Esophagus squamous epithelium (tissue), 5 donors: ENCODE measurements around the gene CTSS. TPM values are rescaled to one million over a fixed set of nuclear protein-coding genes. Genes with fewer than 3 reads are reported as not detected.

ENCODE experiments used
- DNase-seq: peaks from one replicate; lab custom pipeline; 2025; lab: John Stamatoyannopoulos, UW
- H3K27ac ChIP-seq, 4 donors: fragments of 200-600 bp; sonication (generic); one replicate each; pipeline ENCODE4 v1.5.1; 2016 to 2019; ENCODE audit warnings: mild to moderate bottlenecking in 1 of 4
- H3K27me3 ChIP-seq, 4 donors: fragments of 200-600 bp; sonication (generic); 1 replicate in 3 of 4; 2 replicates in 1 of 4; pipeline versions ENCODE4 v1.5.1 to v1.6.0; 2017 to 2021; ENCODE audit warnings: antibody characterized with exemption in 1 of 4
- H3K36me3 ChIP-seq, 3 donors: fragments of 200-600 bp; sonication (generic); one replicate each; pipeline ENCODE4 v1.5.1; 2016 to 2019
- H3K4me1 ChIP-seq, 3 donors: fragments of 200-600 bp; sonication (generic); one replicate each; pipeline ENCODE4 v1.5.1; 2017 to 2019
- H3K4me3 ChIP-seq, 4 donors: fragments of 200-600 bp; sonication (generic); 1 replicate in 3 of 4; 2 replicates in 1 of 4; pipeline ENCODE4 v1.5.1; 2016 to 2019; ENCODE audit warnings: mild to moderate bottlenecking in 2 of 4, moderate library complexity in 1 of 4
- H3K9me3 ChIP-seq, 3 donors: fragments of 200-600 bp; sonication (generic); one replicate each; pipeline ENCODE4 v1.5.1; 2016 to 2019
- POLR2A ChIP-seq, 4 donors: fragments of 450-650 bp; IDR thresholded peaks; one replicate each; pipeline ENCODE4 v1.6.1; 2017; ENCODE audit warnings: antibody characterized with exemption in 4 of 4, mild to moderate bottlenecking in 4 of 4, moderate library complexity in 3 of 4
- WGBS, 2 donors: methylation state at CpG; one replicate each; pipeline ENCODE4 v1.1.5; 2018; 5-methylcytosine and 5-hydroxymethylcytosine counted together
- intact Hi-C: fragments of 100-400 bp; cut with DNase I; formaldehyde crosslinking; loops from one replicate; pipeline ENCODE4 v1.15.0; 2022
- total RNA-seq, 4 donors: library from RNA; depleted of rRNA; stranded (reverse); fragments of >200 nt; gene quantifications; one replicate each; pipeline ENCODE4 v1.1.0, GENCODE V29; 2016
- TF ChIP-seq, protein P1 (sequence below), 6 experiments: fragments of 450-650 bp in 4 of 6; fragments of 200-600 bp in 2 of 6; sonication (generic) in 2 of 6; IDR thresholded peaks; one replicate each; pipeline ENCODE4 v1.5.1; 2016 to 2019; ENCODE audit warnings: antibody characterized with exemption in 6 of 6, mild to moderate bottlenecking in 4 of 6, moderate library complexity in 4 of 6
- donor health status: DM: yes; HTN: yes; CAD: no.

The CTSS gene
- total RNA-seq, 4 donors from 2014 or later, result 19.7 to 82.4 (median 48.0) TPM

DNA sequence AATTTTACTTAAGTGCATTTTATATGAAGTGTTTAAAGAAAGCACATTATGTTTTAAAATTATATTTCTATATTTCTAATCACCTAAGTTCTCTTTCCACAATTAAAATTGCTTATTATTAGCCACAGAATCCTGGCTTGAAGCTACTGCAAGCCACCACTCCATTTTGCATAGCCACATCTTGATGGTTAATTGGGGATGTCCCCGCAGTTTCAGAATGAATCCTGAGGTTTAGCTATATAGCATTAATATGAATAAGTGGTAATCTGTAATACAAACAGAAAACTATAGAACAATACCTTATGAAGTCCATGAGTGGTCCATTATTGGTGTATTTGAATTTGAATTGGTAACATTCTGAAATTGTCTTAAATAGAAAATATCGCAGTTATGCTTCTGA is 57.0 kb downstream of the CTSS start:
- TF ChIP-seq, protein P1, sequence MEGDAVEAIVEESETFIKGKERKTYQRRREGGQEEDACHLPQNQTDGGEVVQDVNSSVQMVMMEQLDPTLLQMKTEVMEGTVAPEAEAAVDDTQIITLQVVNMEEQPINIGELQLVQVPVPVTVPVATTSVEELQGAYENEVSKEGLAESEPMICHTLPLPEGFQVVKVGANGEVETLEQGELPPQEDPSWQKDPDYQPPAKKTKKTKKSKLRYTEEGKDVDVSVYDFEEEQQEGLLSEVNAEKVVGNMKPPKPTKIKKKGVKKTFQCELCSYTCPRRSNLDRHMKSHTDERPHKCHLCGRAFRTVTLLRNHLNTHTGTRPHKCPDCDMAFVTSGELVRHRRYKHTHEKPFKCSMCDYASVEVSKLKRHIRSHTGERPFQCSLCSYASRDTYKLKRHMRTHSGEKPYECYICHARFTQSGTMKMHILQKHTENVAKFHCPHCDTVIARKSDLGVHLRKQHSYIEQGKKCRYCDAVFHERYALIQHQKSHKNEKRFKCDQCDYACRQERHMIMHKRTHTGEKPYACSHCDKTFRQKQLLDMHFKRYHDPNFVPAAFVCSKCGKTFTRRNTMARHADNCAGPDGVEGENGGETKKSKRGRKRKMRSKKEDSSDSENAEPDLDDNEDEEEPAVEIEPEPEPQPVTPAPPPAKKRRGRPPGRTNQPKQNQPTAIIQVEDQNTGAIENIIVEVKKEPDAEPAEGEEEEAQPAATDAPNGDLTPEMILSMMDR (IDR thresholded peaks at IDR 0.05), result no peak
- no peak for TF ChIP-seq POLR2A (IDR thresholded peaks at IDR 0.05)
- H3K4me1 ChIP-seq, result no peaks in the 10 kb centered on the region
- H3K27ac ChIP-seq, result no peak overlapping the region
- intact Hi-C loops, result no loop called here
- no peak for DNase-seq
- H3K36me3 ChIP-seq, result no peaks in the 10 kb centered on the region
- 73 to 97% methylated on average over 2 of the region's 2 CpGs for WGBS, 2 donors
- H3K4me3 ChIP-seq, result no peak overlapping the region
- no peaks in the 10 kb centered on the region for H3K27me3 ChIP-seq
- no peaks in the 10 kb centered on the region for H3K9me3 ChIP-seq

DNA sequence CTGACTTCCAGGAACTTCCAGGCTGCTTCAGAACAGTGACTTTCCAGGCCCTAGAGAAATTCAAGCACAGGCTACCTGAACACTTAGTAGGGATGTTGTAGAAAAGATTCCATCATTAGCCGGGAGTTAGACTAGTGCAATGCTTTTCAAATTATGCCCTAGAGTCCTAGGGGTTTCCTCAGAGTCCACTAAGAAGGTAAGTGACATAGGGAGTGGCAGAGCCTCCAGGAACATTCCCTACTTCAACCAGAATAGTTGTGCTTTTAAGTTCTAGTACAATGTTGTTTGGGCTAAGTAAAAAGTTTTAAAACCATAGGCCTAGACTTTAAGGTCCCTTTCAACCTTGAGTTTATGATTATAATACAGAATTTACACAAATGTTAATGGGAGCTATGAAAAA is 59.5 kb downstream of the CTSS start:
- TF ChIP-seq, protein P1 (IDR thresholded peaks at IDR 0.05), result no peak
- no peak for TF ChIP-seq POLR2A (IDR thresholded peaks at IDR 0.05)
- 81 to 90% methylated on average over 1 of the region's 1 CpG for WGBS, 2 donors
- H3K4me3 ChIP-seq, result no peak overlapping the region
- H3K36me3 ChIP-seq, result no peaks in the 10 kb centered on the region
- H3K9me3 ChIP-seq, result no peaks in the 10 kb centered on the region
- no peaks in the 10 kb centered on the region for H3K4me1 ChIP-seq
- DNase-seq, result no peak
- intact Hi-C loops, result no loop called here
- no peak overlapping the region for H3K27ac ChIP-seq
- no peaks in the 10 kb centered on the region for H3K27me3 ChIP-seq

DNA sequence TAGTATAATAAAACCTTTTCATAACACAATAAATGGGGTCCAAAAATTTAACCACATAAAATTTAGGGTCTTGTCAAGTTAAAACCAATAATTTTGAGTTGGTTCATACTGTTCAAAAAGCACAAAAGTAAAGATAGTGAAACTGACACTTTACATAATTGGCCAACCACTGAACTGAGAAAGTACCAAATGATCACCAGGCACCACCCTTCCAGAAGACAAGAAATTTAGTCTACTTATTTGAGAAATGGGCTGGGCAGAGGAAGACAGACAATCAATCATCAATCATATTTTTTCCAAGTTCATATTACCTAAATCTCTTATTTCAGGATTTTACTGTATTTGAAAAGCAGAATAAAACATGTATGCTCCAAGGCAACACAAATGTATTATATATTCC is 62.2 kb downstream of the CTSS start:
- Histone ChIP-seq H3K36me3 (no peaks in the 10 kb centered on the region), H3K27me3 (no peaks in the 10 kb centered on the region), H3K4me3 (no peak overlapping the region), H3K9me3 (no peaks in the 10 kb centered on the region), H3K4me1 (no peaks in the 10 kb centered on the region), H3K27ac (no peak overlapping the region)
- TF ChIP-seq, protein P1 (IDR thresholded peaks at IDR 0.05), result no peak
- TF ChIP-seq POLR2A (IDR thresholded peaks at IDR 0.05), result no peak
- intact Hi-C loops, result no loop called here
- no peak for DNase-seq

DNA sequence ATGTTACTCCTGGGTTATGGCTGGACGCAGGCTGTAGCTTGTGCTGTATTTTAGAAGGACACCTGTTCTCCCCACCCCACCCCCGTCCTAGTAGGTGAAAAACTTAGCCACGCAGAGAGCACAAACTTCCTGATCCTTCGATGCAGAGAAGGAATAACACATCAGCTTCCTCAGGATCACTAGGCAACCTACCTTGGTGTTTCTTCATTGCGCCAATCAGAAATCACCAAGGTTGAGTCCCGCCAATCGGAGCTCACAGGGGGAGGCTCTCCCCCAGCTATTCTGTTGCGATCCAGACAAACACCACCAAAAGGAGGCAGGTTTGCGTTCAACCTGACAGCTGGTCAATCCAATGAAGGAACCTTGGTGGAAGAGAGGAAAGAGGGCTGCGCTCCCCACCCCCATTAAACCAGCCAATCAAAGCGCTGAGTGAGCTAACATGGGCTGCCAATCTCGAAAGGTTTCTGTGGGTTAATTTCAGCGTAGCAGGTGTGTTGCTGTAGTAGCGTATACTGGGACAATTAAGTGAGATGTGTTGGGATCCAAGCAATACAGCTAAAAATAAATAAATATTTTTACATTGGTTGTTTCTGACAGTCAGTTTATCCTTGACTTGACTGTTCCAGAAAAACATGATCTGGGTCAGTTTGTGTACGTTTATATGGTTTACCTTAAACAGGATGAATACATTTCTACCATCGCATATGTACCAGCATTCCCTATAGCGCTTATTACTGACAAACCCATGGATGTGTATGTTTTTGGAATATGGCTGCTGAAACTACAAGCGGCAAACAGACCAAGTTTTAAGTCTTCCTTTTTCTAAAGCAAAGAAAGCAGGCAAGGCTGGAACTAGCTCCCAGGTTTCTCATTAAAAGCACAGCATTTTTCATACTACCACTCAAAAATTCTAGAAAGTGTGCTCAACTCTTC is 68.3 kb downstream of the CTSS start, which contains the start of gene GOLPH3L:
Gene GOLPH3L (minus strand): TSS at position 160 of the 933 bp plus-strand sequence. CDS start 2,316 bp downstream, outside the sequence.
- TF ChIP-seq POLR2A (IDR thresholded peaks at IDR 0.05), result peak in 2 of 4 donors; percentile 62 to 66
- TF ChIP-seq, protein P1 (IDR thresholded peaks at IDR 0.05), result no peak
- DNase-seq, result peak; percentile 73

DNA sequence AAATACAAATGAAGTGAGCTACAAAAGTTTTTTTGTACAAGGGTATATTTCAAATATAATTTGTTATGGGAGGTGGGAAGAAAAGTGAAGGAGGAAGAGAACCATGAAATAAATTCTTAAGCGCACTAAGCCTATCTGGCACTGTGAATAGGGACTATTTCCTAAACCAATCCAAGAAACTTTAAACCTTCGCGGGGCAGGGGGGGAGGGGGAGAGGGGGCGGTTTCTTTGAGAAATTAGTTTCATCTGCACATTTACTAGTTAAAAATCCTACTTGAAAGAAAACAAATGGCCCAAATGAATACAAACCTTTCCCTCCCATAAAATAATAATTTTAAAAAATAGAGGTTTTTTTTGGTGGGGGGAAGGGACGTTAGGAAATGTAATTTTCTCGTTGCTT is 69.0 kb downstream of the CTSS start:
- Histone ChIP-seq H3K27me3 (no peaks in the 10 kb centered on the region), H3K36me3 (peaks cover 0 to 34% (median 8%) of the 10 kb centered on the region in 3 donors), H3K4me3 (peak overlapping the region; percentile 49 to 75 (median 67)), H3K9me3 (no peaks in the 10 kb centered on the region), H3K4me1 (peaks cover 0 to 54% (median 11%) of the 10 kb centered on the region in 3 donors), H3K27ac (peak overlapping the region; percentile 64 to 92 (median 76))
- DNase-seq, result no peak
- intact Hi-C loops, result no loop called here
- whole genome bisulfite sequencing, 2 donors, result 2 to 3% methylated on average over 6 of the region's 6 CpGs
- TF ChIP-seq POLR2A (IDR thresholded peaks at IDR 0.05), result no peak

More for the DNA sequence above, 68.3 kb downstream of the CTSS start, which contains the start of gene GOLPH3L:
- intact Hi-C loops, result no loop called here
- Histone ChIP-seq H3K27ac (peak within 1 kb of the TSS; percentile 64 to 92 (median 76)), H3K36me3 (peaks cover 0 to 28% (median 8%) of the 10 kb centered on the region in 3 donors), H3K9me3 (no peaks in the 10 kb centered on the region), H3K27me3 (no peaks in the 10 kb centered on the region), H3K4me3 (peak within 1 kb of the TSS; percentile 49 to 75 (median 67)), H3K4me1 (peaks cover 0 to 47% (median 11%) of the 10 kb centered on the region in 3 donors)
- 4 to 6% methylated on average over 12 to 13 of the region's 18 CpGs for WGBS, 2 donors
